GM12875 (cell line): ENCODE measurements around the gene ZBTB7B.
A peak's percentile ranks its signal among the peaks of the same experiment; 100 is the strongest.

Experiments
- H3K4me3 ChIP-seq: one replicate; pipeline ENCODE4 v1.5.1; 2011; ENCODE audit warnings: low read depth, low read length, control low read depth
- CTCF ChIP-seq: IDR thresholded peaks from 2 replicates; pipeline ENCODE4 v1.5.1; 2011; ENCODE audit warnings: low read depth, mild to moderate bottlenecking, control low read depth, inconsistent platforms, low read length, moderate library complexity, borderline replicate concordance; ENCODE audit not compliant: insufficient read depth

ZBTB7B gene

GRCh38 chr1:154962156-154962749 lies 40.3 kb upstream of the ZBTB7B start:
- H3K4me3 ChIP-seq: peak overlapping the region; percentile 99
- no peak for TF ChIP-seq CTCF

GRCh38 chr1:154962795-154963330 lies 39.7 kb upstream of the ZBTB7B start:
- TF ChIP-seq CTCF: no peak
- peak overlapping the region; percentile 99 for H3K4me3 ChIP-seq

- H3K4me3 ChIP-seq: no peak overlapping the region
- TF ChIP-seq CTCF: no peak
Measured at GRCh38 chr1:154963643-154964042, 39.0 kb upstream of the ZBTB7B start.

- H3K4me3 ChIP-seq: no peak overlapping the region
- no peak for TF ChIP-seq CTCF
Measured at GRCh38 chr1:154964359-154964758, 38.2 kb upstream of the ZBTB7B start.

- no peak for TF ChIP-seq CTCF
- no peak overlapping the region for H3K4me3 ChIP-seq
Measured at GRCh38 chr1:154966111-154966510, 36.5 kb upstream of the ZBTB7B start.

GRCh38 chr1:154967331-154967950 lies 35.2 kb upstream of the ZBTB7B start:
- TF ChIP-seq CTCF: no peak
- H3K4me3 ChIP-seq: no peak overlapping the region

GRCh38 chr1:154968731-154969130 lies 33.9 kb upstream of the ZBTB7B start:
- TF ChIP-seq CTCF: no peak
- no peak overlapping the region for H3K4me3 ChIP-seq
